GM10266 (cell line): ENCODE measurements around the gene GPR3.

Experiments
- DNase-seq: peaks from one replicate; pipeline ENCODE4 v3.0.0; 2012; ENCODE audit errors: extremely low spot score
- TF ChIP-seq, protein P1 (sequence below): IDR thresholded peaks from 2 replicates; pipeline ENCODE4 v1.5.1; 2012; ENCODE audit warnings: mild to moderate bottlenecking, low read depth; ENCODE audit not compliant: control insufficient read depth, insufficient read depth; ENCODE audit errors: missing control alignments

Gene GPR3

DNA sequence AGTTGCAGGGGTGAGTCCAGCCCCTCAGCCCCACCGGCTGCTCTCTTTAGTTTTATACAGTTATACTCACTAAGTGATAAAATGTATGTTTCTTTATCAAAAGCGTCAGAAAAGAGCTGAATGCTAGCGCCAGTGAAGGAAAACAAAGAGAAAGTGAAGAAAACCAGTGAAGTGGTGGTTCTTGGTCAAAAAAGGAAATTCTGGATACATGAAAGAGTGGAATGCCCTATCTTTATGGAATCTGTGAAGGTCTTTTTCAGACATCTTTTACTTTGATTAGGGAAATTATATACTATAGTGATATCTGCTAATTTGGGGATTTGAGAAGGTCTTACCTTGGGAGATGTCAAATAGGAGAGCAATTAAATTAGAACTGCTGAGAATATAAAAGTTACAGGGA lies 41.3 kb downstream of the GPR3 start:
- TF ChIP-seq, protein P1, sequence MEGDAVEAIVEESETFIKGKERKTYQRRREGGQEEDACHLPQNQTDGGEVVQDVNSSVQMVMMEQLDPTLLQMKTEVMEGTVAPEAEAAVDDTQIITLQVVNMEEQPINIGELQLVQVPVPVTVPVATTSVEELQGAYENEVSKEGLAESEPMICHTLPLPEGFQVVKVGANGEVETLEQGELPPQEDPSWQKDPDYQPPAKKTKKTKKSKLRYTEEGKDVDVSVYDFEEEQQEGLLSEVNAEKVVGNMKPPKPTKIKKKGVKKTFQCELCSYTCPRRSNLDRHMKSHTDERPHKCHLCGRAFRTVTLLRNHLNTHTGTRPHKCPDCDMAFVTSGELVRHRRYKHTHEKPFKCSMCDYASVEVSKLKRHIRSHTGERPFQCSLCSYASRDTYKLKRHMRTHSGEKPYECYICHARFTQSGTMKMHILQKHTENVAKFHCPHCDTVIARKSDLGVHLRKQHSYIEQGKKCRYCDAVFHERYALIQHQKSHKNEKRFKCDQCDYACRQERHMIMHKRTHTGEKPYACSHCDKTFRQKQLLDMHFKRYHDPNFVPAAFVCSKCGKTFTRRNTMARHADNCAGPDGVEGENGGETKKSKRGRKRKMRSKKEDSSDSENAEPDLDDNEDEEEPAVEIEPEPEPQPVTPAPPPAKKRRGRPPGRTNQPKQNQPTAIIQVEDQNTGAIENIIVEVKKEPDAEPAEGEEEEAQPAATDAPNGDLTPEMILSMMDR: no peak
- no peak for DNase-seq

DNA sequence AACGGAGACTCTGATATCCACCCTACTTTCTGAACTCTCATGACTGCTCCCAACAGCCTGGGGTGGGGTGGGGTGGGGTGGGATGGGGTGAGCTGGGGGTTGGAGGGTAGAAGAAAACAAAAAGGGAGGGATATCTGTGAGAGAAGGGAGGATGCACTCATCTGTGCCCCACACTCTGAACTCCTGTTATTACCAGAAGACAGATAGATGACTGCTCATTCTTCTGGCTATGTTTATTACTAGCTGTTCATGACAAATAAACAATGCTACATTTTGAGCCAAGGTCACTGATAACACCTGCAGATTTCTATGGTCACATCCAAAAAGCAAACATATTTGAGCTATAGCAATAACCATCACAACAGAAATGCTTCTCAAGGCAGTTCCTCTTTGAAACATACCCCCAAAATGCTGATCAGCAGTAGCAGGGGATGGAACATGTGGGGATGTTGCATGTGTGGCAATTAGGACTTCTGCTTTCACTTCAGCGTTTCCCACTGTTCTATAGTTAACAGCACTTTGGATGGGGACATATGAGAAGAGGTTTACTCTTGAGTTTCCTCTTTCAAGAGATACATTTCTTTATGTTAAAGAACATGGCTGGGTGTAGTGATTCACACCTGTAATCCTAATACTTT lies 43.3 kb downstream of the GPR3 start:
- DNase-seq: no peak
- TF ChIP-seq, protein P1: no peak

DNA sequence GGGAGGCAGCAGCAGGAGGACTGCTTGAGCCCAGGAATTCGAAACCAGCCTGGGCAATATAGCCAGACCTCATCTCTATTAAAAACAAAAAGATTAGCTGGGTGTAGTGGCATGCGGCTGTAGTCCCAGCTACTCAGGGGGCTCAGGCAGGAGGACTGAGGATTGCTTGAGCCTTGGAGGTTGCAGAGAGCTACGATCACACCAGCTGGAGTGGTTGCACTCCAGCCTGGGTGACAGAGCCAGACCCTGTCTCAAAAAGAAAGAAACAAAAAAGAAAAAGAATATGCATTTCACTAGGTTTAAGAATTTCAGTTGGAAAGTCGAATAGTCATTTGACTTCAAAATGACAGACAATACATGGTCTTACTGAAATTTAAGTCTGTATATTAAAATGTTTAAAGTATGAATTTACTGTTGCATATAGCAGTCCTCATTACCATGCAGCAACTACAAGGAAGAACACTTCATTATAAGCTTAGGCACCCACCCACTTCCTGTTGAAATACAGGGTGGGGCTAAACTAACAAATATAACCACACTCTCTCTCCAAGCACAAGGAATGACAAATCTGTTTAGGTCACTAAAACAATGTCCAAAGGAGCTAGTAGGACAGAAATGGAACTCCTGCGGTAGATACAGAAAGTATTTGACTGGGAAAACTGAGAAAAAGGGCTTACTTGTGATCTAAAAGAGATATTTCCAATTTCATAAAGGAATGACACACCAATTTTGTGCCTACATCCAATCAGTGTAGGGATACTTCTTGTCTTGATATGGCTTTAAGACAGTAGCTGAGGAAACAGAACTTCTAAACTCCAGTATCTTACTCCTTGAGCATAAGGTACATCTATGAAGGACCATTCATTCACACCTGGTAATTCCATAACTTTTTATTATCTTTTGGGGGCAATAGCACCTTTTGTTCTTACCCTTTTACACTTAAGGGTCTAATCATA lies 44.1 kb downstream of the GPR3 start:
- TF ChIP-seq, protein P1: no peak
- no peak for DNase-seq

- TF ChIP-seq, protein P1: no peak
- DNase-seq: no peak
Observed at GRCh38 chr1:27438621-27439061, 46.2 kb downstream of the GPR3 start.

- DNase-seq: no peak
- TF ChIP-seq, protein P1: no peak
Observed at GRCh38 chr1:27439150-27439549, 46.7 kb downstream of the GPR3 start.

DNA sequence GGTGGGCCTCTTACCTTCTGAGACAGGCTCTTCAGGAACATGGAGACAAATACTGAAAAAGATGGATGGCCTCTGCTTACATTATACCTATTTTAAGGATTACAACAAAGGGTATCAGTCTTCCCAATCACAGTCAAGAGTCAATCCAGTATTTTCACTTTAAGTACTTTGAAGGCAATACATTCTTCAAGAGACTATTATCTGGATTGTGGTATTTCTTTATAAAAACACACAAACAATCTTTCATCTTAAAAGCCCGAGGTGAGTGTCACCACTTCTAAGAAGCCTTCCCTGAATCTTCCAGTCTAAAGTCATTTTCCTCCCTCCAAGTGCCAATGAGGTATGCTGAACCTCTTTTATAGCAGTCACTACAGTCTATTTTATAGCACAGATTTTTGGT lies 52.2 kb downstream of the GPR3 start:
- no peak for DNase-seq
- TF ChIP-seq, protein P1: no peak
